Lower lobe of right lung (tissue), 2 donors: ENCODE data around the gene CEP164. TPM values are rescaled to one million over a fixed set of nuclear protein-coding genes. Genes with fewer than 3 reads are reported as not detected.

Experiments used
- ATAC-seq, 2 donors: fragments of 200-7000 bp; cut with Tn5 transposase; one replicate each; pipeline ENCODE4 v1.9.1; 2020 to 2022; ENCODE audit warnings: mild to moderate bottlenecking in 2 of 2, moderate library complexity in 2 of 2
- DNase-seq: peaks from one replicate; pipeline ENCODE4 v3.0.0-alpha.2; 2020
- H3K27ac ChIP-seq: fragments of 200-600 bp; one replicate; pipeline ENCODE4 v1.8.0; 2022
- H3K27me3 ChIP-seq: fragments of 200-600 bp; one replicate; pipeline ENCODE4 v1.8.0; 2022; ENCODE audit warnings: low read depth
- H3K36me3 ChIP-seq: fragments of 200-600 bp; one replicate; pipeline ENCODE4 v1.8.0; 2022; ENCODE audit warnings: mild to moderate bottlenecking
- H3K4me1 ChIP-seq: fragments of 200-600 bp; one replicate; pipeline ENCODE4 v1.8.0; 2022
- H3K4me3 ChIP-seq: fragments of 200-600 bp; one replicate; pipeline ENCODE4 v1.8.0; 2022; ENCODE audit warnings: mild to moderate bottlenecking
- H3K9me3 ChIP-seq: fragments of 200-600 bp; one replicate; pipeline ENCODE4 v1.8.0; 2022
- intact Hi-C: fragments of 100-400 bp; cut with DNase I; formaldehyde crosslinking; loops from one replicate; pipeline ENCODE4 v1.11.0; 2022
- total RNA-seq: library from RNA; stranded (reverse); fragmentation: NEBNext Ultra II Directional; extraction: Animal tissue kit (Norgen Biotek cat#: 25700); gene quantifications from one replicate; pipeline ENCODE4 v1.2.1, GENCODE V29; 2021
- TF ChIP-seq, protein P1 (sequence below): fragments of 200-600 bp; IDR thresholded peaks from one replicate; pipeline ENCODE4 v1.8.0; 2022; ENCODE audit warnings: antibody characterized with exemption, mild to moderate bottlenecking
- donor health status: DM: no; HTN: yes; CAD: no; lungs with severe emphysema.

Gene CEP164
- total RNA-seq, 1 donor from 2014 or later = 27.3 TPM

DNA sequence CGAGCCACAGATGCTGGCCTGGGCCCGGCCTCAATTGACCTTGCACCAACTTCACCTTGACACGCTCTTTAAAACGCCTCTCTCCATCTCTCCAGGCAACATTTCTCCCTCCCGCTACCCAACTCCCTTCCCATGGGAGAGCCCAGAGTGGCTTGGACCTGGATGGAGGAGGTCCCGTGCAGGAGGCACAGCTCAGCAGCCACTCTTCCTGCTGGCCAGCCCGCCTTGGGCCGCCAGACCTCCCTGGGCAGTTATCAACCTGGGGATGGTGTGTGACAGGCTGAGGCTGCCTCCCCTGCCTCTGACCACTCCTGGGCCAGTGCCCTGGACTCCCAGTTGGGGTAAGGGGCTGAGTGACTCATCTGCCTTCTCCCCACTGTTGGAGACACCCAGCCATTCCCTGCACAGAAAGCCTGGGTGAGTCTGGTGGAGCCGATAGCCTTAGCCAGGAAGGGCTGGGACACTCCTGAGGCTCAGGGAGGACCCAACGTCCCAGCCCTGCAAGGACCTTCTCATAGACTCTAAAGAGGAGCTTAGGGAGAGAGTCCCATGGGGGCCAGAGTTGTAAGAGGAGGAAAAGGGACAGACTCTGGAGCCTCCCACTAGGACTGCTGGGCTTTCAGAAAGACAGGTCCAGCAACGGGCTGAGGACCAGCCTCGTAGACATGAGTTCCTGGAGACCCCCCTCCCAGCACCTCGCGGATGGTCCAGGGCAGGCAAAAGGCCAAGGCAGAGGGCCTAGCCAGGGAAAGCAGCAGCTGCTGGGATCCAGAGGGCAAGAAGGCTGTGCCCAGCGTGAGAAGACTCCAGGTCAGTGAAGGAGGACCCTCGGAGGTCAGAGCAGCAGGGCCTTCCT lies 131.7 kb downstream of the CEP164 start:
- Histone ChIP-seq H3K27ac (no peak overlapping the region), H3K27me3 (no peaks in the 10 kb centered on the region), H3K36me3 (no peaks in the 10 kb centered on the region), H3K4me1 (no peaks in the 10 kb centered on the region), H3K4me3 (no peak overlapping the region), H3K9me3 (peaks cover under 1% of the 10 kb centered on the region)
- no peak for DNase-seq
- no peak for ATAC-seq
- TF ChIP-seq, protein P1, sequence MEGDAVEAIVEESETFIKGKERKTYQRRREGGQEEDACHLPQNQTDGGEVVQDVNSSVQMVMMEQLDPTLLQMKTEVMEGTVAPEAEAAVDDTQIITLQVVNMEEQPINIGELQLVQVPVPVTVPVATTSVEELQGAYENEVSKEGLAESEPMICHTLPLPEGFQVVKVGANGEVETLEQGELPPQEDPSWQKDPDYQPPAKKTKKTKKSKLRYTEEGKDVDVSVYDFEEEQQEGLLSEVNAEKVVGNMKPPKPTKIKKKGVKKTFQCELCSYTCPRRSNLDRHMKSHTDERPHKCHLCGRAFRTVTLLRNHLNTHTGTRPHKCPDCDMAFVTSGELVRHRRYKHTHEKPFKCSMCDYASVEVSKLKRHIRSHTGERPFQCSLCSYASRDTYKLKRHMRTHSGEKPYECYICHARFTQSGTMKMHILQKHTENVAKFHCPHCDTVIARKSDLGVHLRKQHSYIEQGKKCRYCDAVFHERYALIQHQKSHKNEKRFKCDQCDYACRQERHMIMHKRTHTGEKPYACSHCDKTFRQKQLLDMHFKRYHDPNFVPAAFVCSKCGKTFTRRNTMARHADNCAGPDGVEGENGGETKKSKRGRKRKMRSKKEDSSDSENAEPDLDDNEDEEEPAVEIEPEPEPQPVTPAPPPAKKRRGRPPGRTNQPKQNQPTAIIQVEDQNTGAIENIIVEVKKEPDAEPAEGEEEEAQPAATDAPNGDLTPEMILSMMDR = no peak
- intact Hi-C loops = no loop called here

DNA sequence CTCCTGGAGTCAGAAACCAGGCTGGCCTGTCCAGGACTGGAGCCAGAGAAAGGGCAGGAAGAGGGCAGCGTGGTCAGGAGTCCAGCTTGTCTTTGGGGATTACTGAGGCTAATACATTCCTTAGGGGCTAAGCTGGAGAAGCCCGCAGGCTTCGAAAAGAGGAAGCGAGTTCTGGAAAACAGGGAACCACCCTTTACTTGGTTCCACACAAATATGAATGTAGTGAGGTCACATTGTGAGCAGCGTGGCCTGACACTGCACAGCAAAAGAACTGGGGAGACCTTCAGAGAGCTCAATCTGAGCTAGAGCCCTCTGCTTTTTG lies 132.3 kb downstream of the CEP164 start:
- H3K9me3 ChIP-seq = no peaks in the 10 kb centered on the region
- DNase-seq (no peak), ATAC-seq (peak; percentile 24 to 28)
- no peak overlapping the region for H3K27ac ChIP-seq
- intact Hi-C loops = no loop called here
- H3K4me1 ChIP-seq = no peaks in the 10 kb centered on the region
- H3K36me3 ChIP-seq = no peaks in the 10 kb centered on the region
- H3K27me3 ChIP-seq = no peaks in the 10 kb centered on the region
- TF ChIP-seq, protein P1 = no peak
- H3K4me3 ChIP-seq = no peak overlapping the region

DNA sequence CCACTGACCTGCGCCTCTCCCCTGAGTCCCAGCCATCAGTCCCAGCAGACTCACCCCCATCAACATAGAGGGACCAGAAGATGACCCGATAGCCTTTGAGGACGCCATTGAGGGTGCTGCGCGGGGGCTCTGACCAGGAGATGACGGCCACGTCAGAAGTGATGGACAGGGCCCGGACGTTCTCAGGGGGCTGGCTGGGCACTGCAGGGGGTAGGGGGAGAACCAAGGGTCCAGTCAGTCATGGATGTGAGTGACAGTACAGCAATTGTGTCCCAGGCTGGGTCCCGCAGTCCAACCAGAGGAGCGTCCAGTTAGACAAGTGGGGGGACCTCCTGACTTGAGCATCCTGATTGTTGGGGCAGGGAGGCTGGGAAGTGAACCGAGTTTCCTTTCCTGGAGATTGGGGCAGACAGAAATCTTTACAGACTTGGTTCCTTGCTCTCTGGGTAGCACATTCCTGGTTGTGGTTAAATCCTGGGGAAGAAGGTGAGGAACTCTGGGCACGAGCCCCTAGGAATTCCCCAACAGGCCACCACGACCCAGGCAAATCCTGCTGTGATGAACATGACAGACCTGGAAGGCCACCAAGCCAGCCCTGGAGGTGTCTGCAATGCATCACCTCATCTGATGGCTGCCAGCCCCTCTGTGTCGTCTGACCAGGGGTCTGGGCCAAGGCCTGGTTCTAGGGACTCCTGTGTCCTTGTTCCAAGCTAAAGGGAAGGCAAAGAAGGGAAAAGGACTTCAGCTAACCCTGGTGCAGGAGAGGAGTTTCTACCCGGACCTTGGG lies 133.9 kb downstream of the CEP164 start:
- TF ChIP-seq, protein P1 = no peak
- no peak overlapping the region for H3K4me3 ChIP-seq
- H3K27me3 ChIP-seq = no peaks in the 10 kb centered on the region
- H3K27ac ChIP-seq = no peak overlapping the region
- H3K4me1 ChIP-seq = no peaks in the 10 kb centered on the region
- no peaks in the 10 kb centered on the region for H3K9me3 ChIP-seq
- DNase-seq = no peak
- H3K36me3 ChIP-seq = no peaks in the 10 kb centered on the region
- intact Hi-C loops = no loop called here
- no peak for ATAC-seq

DNA sequence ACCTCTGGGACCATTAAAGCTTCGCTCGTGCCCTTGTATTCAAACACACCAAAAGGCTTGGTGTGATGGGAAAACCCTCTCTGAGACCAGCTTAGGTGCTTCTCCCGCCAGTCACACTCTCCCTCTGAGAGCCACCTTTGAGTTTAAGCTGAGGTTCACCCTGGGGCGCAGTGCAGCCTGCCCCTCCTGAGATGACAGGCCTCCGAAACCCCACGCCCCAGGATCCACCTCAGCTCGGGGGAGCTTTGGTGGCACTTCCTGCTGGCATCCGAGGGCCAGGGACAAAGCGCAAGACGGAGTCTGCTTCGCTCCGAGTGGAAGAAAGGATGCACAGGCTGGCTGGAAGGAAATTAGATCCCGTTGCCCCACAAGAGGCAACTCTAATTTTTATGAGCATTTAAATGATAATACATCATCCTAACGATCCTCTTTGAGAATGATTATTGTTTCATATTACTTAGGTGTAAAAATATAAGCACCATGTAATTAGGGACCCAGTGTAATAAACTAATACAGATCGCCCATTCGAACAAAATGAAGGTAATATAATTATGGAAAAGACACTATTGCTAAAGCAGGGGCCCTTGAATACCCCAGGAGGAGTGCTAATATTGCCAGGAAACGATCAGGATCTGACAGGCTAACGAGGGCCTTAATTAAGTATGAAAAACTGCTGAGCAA lies 134.7 kb downstream of the CEP164 start:
- DNase-seq (no peak), ATAC-seq (no peak)
- TF ChIP-seq, protein P1 = no peak
- intact Hi-C loops = no loop called here
- Histone ChIP-seq H3K4me1 (no peaks in the 10 kb centered on the region), H3K9me3 (no peaks in the 10 kb centered on the region), H3K27me3 (no peaks in the 10 kb centered on the region), H3K4me3 (no peak overlapping the region), H3K27ac (no peak overlapping the region), H3K36me3 (no peaks in the 10 kb centered on the region)

DNA sequence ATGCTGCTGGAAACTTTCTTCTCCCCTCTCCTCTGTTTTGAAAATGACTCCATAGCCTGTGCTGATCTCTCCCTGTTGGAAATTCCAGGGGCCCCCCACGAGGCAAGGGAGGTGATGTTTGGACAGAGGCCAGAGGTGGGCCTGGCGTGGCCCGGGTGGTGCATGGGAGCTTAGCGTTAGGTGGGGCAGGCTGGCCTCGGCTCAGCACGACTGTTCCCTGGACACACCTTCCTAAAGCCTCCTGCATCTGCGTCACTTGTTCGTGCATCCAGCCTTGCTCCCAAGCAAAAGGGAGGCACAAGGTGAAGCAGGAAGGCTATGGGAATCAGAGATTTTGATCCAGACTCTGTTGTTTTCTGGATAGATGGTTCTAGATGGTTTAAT lies 135.2 kb downstream of the CEP164 start:
- H3K4me3 ChIP-seq = no peak overlapping the region
- intact Hi-C loops = no loop called here
- no peak for DNase-seq

More for the DNA sequence above, 135.2 kb downstream of the CEP164 start:
- H3K4me1 ChIP-seq = no peaks in the 10 kb centered on the region
- TF ChIP-seq, protein P1 = no peak
- no peaks in the 10 kb centered on the region for H3K27me3 ChIP-seq
- ATAC-seq = no peak
- H3K27ac ChIP-seq = no peak overlapping the region
- H3K9me3 ChIP-seq = no peaks in the 10 kb centered on the region
- H3K36me3 ChIP-seq = no peaks in the 10 kb centered on the region

Other genes with a start within 250 kb of the CEP164 start
- gene SIK3, start 229.4 kb upstream of the CEP164 start, total RNA-seq = 32.9 TPM
- 78.2 TPM for gene PAFAH1B2, start 183.6 kb upstream of the CEP164 start, total RNA-seq
- 190 TPM for gene SIDT2, start 149.1 kb upstream of the CEP164 start, total RNA-seq
- 297 TPM for gene TAGLN, start 128.5 kb upstream of the CEP164 start, total RNA-seq
- gene PCSK7, start 95.8 kb upstream of the CEP164 start, total RNA-seq = 50.2 TPM
- gene RNF214, start 95.2 kb upstream of the CEP164 start, total RNA-seq = 28.9 TPM
- 8.6 TPM for gene BACE1-AS, start 36.5 kb upstream of the CEP164 start, total RNA-seq
- 28.4 TPM for gene BACE1, start 11.6 kb upstream of the CEP164 start, total RNA-seq